ENCODE measurements around the gene IL13RA2.

The IL13RA2 gene

DNA sequence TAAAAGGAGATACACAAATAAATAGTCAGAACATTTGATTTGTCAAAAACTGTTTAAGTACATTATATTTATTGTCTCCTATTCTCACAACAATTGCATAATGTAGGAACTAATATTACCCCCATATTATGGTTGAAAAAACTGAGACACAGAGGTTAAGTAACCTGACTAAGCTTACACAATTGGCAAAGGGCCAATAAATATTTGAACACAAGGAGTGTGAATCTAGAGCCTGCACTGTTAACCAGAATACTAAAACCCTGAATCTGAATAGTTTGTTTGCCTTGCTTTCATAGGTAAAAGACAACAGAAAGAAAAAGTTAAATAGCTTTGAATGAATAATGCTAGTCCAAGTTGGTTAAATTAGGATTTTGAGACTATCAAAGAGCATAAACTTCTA lies 55.2 kb downstream of the IL13RA2 start:
- no peak overlapping the region for H3K27ac Mint-ChIP-seq
- H3K4me3 Mint-ChIP-seq, result no peak overlapping the region
- H3K4me1 Mint-ChIP-seq (ENCODE audit: low read depth), result no peaks in the 10 kb centered on the region
- H3K27me3 Mint-ChIP-seq (ENCODE audit: low read depth), result no peaks in the 10 kb centered on the region
- H3K36me3 Mint-ChIP-seq (ENCODE audit: low read depth), result no peaks in the 10 kb centered on the region
- DNase-seq (ENCODE audit: low spot score), result no peak
- H3K9me3 Mint-ChIP-seq, result no peaks in the 10 kb centered on the region

DNA sequence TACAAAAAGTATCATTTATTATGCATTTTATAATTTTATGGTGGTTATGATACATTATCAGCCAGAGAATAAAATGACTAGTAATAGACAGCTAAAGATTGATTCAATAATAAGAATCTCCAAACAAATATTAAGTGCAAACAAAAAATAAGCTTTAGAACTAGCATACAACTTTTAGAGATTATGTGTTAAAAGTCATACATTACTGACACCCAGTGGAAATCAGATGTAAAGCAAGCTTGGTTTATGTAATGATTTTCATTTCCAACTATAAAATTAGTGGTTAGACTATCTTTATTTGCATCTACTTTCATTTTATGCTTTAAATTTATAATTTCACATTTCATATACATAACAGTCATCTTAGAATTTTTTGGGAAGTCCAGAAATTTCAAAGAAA lies 57.7 kb downstream of the IL13RA2 start:
- Mint-ChIP-seq H3K9me3 (no peaks in the 10 kb centered on the region), H3K36me3 (ENCODE audit: low read depth) (no peaks in the 10 kb centered on the region), H3K4me1 (ENCODE audit: low read depth) (no peaks in the 10 kb centered on the region), H3K27me3 (ENCODE audit: low read depth) (no peaks in the 10 kb centered on the region), H3K27ac (no peak overlapping the region), H3K4me3 (no peak overlapping the region)
- no peak for DNase-seq (ENCODE audit: low spot score)

Measured in T-helper 2 cell treated with Interferon-gamma antibody and Interleukin-4, amounts not matched to agents 5 μg/mL and 100 μg/mL, for 36 hours (primary cell).